Peyer's patch (tissue), 4 donors: ENCODE results near the gene TET1. TPM values are rescaled to one million over a fixed set of nuclear protein-coding genes. Genes with fewer than 3 reads are reported as not detected.

ENCODE experiments used
- DNase-seq, 3 donors: peaks; one replicate each; pipeline ENCODE4 v3.0.0-alpha.2; 2017 to 2019
- H3K27ac ChIP-seq, 4 donors: fragments of 200-600 bp; sonication (generic); one replicate each; pipeline ENCODE4 v1.5.1; 2016 to 2019
- H3K27me3 ChIP-seq, 2 donors: fragments of 200-600 bp; sonication (generic); one replicate each; pipeline ENCODE4 v1.5.1; 2019
- H3K36me3 ChIP-seq, 3 donors: fragments of 200-600 bp; sonication (generic); one replicate each; pipeline ENCODE4 v1.5.1; 2016 to 2019
- H3K4me1 ChIP-seq, 4 donors: fragments of 200-600 bp; sonication (generic); one replicate each; pipeline ENCODE4 v1.5.1; 2016 to 2019
- H3K4me3 ChIP-seq, 4 donors: fragments of 200-600 bp; sonication (generic); 1 replicate in 3 of 4; 2 replicates in 1 of 4; pipeline ENCODE4 v1.5.1; 2016 to 2019; ENCODE audit warnings: mild to moderate bottlenecking in 1 of 4
- H3K9me3 ChIP-seq, 4 donors: fragments of 200-600 bp; sonication (generic); one replicate each; pipeline ENCODE4 v1.5.1; 2016 to 2019; ENCODE audit warnings: mild to moderate bottlenecking in 1 of 4
- POLR2A ChIP-seq, 2 donors: fragments of 450-650 bp; IDR thresholded peaks; one replicate each; pipeline ENCODE4 v1.5.1; 2017; ENCODE audit warnings: antibody characterized with exemption in 2 of 2, mild to moderate bottlenecking in 2 of 2, moderate library complexity in 2 of 2
- total RNA-seq, 4 donors: library from RNA; depleted of rRNA; stranded (reverse); fragments of >200 nt; gene quantifications; one replicate each; pipeline ENCODE4 v1.1.0, GENCODE V29; 2016
- TF ChIP-seq, protein P1 (sequence below), 6 experiments: fragments of 450-650 bp in 4 of 6; fragments of 200-600 bp in 2 of 6; sonication (generic) in 1 of 6; IDR thresholded peaks; one replicate each; pipeline ENCODE4 v1.5.1; 2017 to 2019; ENCODE audit warnings: antibody characterized with exemption in 6 of 6, mild to moderate bottlenecking in 3 of 6, moderate library complexity in 1 of 6

TET1 gene
- total RNA-seq, 4 donors from 2014 or later = 1.1 to 3.3 (median 1.4) TPM

DNA sequence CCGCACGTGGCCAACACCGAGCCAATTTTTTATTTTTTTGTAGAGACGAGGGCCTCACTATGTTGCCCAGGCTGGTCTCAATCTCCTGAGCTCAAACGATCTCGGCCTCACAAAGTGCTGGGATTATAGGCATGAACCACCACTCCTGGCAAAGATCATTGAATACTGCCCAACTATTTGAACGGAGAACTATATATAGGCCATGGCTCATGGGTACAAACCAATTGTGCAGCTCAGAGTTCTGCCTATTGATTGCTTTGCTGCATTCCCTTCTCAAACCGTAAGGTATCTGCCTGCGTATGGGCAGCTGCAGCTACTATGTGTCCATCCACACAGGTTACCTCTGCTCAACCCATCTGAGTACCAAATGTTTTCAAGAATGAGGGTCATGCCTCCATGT, 23.2 kb upstream of the TET1 start:
- no peak for DNase-seq
- Histone ChIP-seq H3K36me3 (no peaks in the 10 kb centered on the region), H3K27ac (no peak overlapping the region), H3K4me3 (no peak overlapping the region), H3K4me1 (no peaks in the 10 kb centered on the region), H3K9me3 (no peaks in the 10 kb centered on the region), H3K27me3 (no peaks in the 10 kb centered on the region)
- TF ChIP-seq, protein P1, sequence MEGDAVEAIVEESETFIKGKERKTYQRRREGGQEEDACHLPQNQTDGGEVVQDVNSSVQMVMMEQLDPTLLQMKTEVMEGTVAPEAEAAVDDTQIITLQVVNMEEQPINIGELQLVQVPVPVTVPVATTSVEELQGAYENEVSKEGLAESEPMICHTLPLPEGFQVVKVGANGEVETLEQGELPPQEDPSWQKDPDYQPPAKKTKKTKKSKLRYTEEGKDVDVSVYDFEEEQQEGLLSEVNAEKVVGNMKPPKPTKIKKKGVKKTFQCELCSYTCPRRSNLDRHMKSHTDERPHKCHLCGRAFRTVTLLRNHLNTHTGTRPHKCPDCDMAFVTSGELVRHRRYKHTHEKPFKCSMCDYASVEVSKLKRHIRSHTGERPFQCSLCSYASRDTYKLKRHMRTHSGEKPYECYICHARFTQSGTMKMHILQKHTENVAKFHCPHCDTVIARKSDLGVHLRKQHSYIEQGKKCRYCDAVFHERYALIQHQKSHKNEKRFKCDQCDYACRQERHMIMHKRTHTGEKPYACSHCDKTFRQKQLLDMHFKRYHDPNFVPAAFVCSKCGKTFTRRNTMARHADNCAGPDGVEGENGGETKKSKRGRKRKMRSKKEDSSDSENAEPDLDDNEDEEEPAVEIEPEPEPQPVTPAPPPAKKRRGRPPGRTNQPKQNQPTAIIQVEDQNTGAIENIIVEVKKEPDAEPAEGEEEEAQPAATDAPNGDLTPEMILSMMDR (IDR thresholded peaks at IDR 0.05) = no peak
- TF ChIP-seq POLR2A (IDR thresholded peaks at IDR 0.05) = no peak

DNA sequence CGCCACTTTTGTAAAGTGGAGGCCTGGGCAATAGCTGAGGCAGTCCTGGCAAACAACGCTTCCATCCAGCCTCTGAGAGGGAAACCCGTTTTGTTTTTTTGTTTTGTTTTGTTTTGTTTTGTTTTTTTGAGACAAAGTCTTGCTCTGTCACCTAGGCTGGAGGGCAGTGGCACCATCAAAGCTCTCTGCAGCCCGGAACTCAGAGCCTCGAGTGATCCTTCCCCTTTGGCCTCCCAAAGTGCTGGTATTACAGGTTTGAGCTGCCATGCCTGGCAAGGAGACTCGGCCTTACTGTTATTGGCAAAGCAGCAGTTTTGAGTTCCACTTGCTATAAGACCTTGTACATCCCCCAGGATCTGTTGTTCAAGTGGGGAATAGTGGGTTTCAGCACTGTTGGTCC, 22.3 kb upstream of the TET1 start:
- Histone ChIP-seq H3K27me3 (no peaks in the 10 kb centered on the region), H3K36me3 (no peaks in the 10 kb centered on the region), H3K9me3 (no peaks in the 10 kb centered on the region), H3K27ac (no peak overlapping the region), H3K4me1 (no peaks in the 10 kb centered on the region), H3K4me3 (no peak overlapping the region)
- no peak for DNase-seq
- no peak for TF ChIP-seq POLR2A (IDR thresholded peaks at IDR 0.05)
- TF ChIP-seq, protein P1 (IDR thresholded peaks at IDR 0.05) = no peak

DNA sequence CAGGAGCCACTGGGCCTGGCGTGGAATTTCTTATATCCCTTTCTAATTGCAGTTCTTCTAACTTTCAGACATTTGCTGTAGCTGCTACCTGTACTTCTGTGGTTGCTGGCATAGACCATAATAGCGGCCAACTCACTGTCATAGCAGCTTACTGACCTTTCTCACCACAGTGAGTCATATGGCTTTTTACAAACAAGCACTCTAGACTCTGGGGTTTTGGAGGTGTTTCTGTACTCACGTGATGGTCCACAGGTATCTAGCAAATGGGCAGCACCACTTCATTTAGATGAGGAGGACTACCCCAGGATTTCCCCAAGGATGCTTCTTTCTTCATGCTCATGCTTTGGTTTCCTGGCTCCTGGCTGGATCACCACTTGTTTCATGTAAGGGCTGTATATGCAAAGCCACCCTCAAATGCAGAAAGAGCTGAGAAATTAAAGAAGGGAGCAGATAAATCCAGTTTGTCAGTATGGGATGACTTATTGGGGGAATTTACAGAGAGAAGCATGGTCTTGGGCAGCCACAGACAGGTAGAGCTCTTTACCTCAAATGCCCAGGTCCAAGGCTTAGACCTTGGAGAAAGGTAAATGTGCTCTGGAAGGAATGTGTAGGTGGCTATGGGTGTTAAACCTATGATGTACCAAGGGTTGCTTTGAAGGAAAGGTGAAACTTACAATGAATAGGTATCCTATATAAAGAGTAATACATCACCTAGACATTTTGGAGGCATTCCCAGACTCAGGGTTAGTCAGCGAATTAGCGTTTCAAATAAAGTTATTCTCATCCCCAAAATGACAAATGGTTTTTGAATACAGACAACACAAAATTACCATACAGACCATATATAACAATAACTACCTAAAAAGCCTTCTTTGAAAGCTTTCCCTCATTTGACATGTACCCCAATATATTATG, 16.9 kb upstream of the TET1 start:
- H3K36me3 ChIP-seq = no peaks in the 10 kb centered on the region
- H3K4me3 ChIP-seq = no peak overlapping the region
- H3K4me1 ChIP-seq = no peaks in the 10 kb centered on the region
- DNase-seq = no peak
- no peak overlapping the region for H3K27ac ChIP-seq
- no peaks in the 10 kb centered on the region for H3K27me3 ChIP-seq
- TF ChIP-seq, protein P1 (IDR thresholded peaks at IDR 0.05) = no peak
- no peak for TF ChIP-seq POLR2A (IDR thresholded peaks at IDR 0.05)
- no peaks in the 10 kb centered on the region for H3K9me3 ChIP-seq

DNA sequence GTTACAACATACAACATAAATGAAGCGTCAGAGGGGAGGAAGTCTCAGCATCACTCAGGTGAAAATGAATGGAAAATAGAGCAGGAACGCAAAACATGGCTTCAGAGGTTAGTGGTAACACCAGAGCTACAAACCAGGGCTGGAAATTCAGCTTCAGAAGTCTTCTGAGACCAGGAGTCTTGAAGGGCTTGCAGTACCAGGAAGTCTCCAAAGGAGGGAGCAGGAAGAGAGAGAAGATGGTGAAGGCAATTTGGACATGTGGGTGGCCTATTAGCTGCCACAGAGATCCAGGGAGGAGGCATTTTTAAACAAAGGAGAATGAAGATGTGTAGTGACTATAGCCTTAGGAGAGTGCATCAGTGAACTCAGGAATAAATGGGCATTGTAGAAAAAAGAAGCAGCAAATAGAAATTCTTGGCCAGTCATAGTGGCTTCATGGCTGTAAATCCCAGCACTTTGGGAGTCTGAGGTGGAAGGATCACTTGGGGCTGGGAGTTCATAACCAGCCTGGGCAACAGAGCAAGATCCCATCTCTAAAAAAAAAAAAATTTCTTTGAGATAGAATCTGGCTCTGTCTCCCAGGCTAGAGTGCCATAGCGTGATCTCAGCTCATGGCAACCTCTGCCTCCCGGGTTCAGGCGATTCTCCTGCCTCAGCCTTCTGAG, 9.3 kb upstream of the TET1 start:
- DNase-seq = peak in 1 of 3 donors; percentile 72
- H3K27me3 ChIP-seq = no peaks in the 10 kb centered on the region
- H3K9me3 ChIP-seq = no peaks in the 10 kb centered on the region
- no peaks in the 10 kb centered on the region for H3K36me3 ChIP-seq
- no peaks in the 10 kb centered on the region for H3K4me1 ChIP-seq
- no peak for TF ChIP-seq POLR2A (IDR thresholded peaks at IDR 0.05)
- TF ChIP-seq, protein P1 (IDR thresholded peaks at IDR 0.05) = peak; percentile 22 to 73 (median 66)
- H3K4me3 ChIP-seq = no peak overlapping the region
- no peak overlapping the region for H3K27ac ChIP-seq

DNA sequence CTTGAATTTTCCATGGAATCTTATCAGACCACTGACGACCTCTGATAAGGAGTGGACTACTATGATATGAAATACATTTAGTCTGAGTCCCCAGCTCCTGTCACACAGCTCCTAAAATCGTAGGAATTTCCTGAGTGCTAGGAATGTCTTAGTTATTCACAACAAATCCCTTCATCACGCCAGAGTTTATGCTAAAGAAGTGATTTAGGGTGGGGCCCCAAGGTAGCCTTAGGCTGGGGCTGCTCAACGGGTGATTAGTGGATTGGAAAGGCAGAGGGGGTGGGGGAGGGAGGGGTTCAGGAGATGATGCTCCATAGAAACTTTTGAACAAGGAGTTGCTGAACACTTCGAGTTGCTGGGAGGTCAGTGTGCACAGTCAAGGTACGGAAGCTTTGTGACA, 7.0 kb upstream of the TET1 start:
- DNase-seq = no peak
- H3K4me1 ChIP-seq = no peaks in the 10 kb centered on the region
- H3K27ac ChIP-seq = no peak overlapping the region
- no peaks in the 10 kb centered on the region for H3K36me3 ChIP-seq
- no peaks in the 10 kb centered on the region for H3K9me3 ChIP-seq
- TF ChIP-seq POLR2A (IDR thresholded peaks at IDR 0.05) = no peak
- TF ChIP-seq, protein P1 (IDR thresholded peaks at IDR 0.05) = no peak
- no peaks in the 10 kb centered on the region for H3K27me3 ChIP-seq
- no peak overlapping the region for H3K4me3 ChIP-seq
